GM21360 (cell line): ENCODE measurements around the gene CLEC4C.

Source experiments
- ATAC-seq: cut with Tn5 transposase; IDR thresholded peaks from one replicate; pipeline ENCODE4 v1.9.1; 2021; ENCODE audit warnings: mild to moderate bottlenecking, moderate library complexity; ENCODE audit not compliant: unreplicated experiment

Gene CLEC4C

GRCh38 chr12:7729746-7730145, 17.4 kb downstream of the CLEC4C start:
- ATAC-seq, result no peak

GRCh38 chr12:7723926-7724325, 23.2 kb downstream of the CLEC4C start:
- ATAC-seq, result no peak

- ATAC-seq, result no peak
Observed at GRCh38 chr12:7719946-7720730, 27.0 kb downstream of the CLEC4C start.

GRCh38 chr12:7716381-7716780, 30.8 kb downstream of the CLEC4C start:
- no peak for ATAC-seq

- no peak for ATAC-seq
Observed at GRCh38 chr12:7712841-7713442, 34.2 kb downstream of the CLEC4C start.

- no peak for ATAC-seq
Observed at GRCh38 chr12:7711133-7711532, 36.0 kb downstream of the CLEC4C start, which contains the start of gene DPPA3. TSS of gene DPPA3 (plus strand) at chr12:7711433. CDS start at chr12:7711571, 138 bp downstream.

- no peak for ATAC-seq
Observed at GRCh38 chr12:7709969-7710675, 37.1 kb downstream of the CLEC4C start.

- no peak for ATAC-seq
Observed at GRCh38 chr12:7705846-7706245, 41.3 kb downstream of the CLEC4C start.

- ATAC-seq, result no peak
Observed at GRCh38 chr12:7695566-7696197, 51.5 kb downstream of the CLEC4C start, which contains the start of gene GDF3. TSS of gene GDF3 (minus strand) at chr12:7695775. CDS start at chr12:7695728, 47 bp downstream.

GRCh38 chr12:7695237-7695560, 52.0 kb downstream of the CLEC4C start:
- no peak for ATAC-seq

- ATAC-seq, result no peak
Observed at GRCh38 chr12:7694556-7695236, 52.5 kb downstream of the CLEC4C start.

- no peak for ATAC-seq
Observed at GRCh38 chr12:7693793-7694192, 53.4 kb downstream of the CLEC4C start.

- ATAC-seq, result no peak
Observed at GRCh38 chr12:7681535-7681934, 65.6 kb downstream of the CLEC4C start.
